Endometrial microvascular endothelial cells (primary cell): ENCODE data around the gene DHRS7. TPM values are rescaled to one million over a fixed set of nuclear protein-coding genes. Genes with fewer than 3 reads are reported as not detected.
"Not testable (repeated sequence)": the region's sequence is repeated elsewhere in the genome, so short reads cannot be mapped to it uniquely, and the experiment has no call there.

ENCODE experiments used
- in situ Hi-C: cut with HindIII; loops from 2 replicates; pipeline ENCODE4 v1.10.0; 2017; ENCODE audit warnings: low sequenced_read_pairs, low pct_unique_long_range_greater_than_20kb; ENCODE audit errors: inconsistent ontology term
- total RNA-seq: library from RNA; depleted of rRNA; stranded (reverse); fragments of >200 nt; gene quantifications from one replicate; pipeline ENCODE4 v1.2.3, GENCODE V29; 2015; ENCODE audit errors: inconsistent ontology term

The DHRS7 gene
- total RNA-seq, 1 donor from 2014 or later: 53.1 TPM

GRCh38 chr14:60160422-60160821 is 4.8 kb downstream of the DHRS7 start:
- in situ Hi-C loops: no loop called here

GRCh38 chr14:60154671-60155070 is 10.5 kb downstream of the DHRS7 start:
- in situ Hi-C loops: no loop called here

DNA sequence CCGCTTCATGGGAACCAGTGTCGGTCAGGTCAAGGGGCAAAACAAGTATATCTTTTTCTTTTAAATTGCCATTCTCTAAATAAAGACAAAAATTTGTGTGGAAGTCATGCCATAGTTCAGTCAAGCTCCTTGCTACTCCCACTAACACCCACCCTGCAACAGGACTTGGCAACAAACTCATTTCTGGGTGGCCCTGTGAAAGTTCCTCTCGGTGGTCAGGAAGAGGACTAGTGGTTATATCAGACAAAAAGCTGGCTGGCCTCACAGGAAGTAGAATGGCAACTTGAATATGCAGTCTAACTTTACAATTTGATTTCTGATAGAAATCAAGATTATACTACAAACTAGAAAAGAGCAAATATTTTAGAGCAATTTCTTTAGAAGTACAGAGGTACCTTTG is 11.2 kb downstream of the DHRS7 start:
- in situ Hi-C loops: no loop called here

DNA sequence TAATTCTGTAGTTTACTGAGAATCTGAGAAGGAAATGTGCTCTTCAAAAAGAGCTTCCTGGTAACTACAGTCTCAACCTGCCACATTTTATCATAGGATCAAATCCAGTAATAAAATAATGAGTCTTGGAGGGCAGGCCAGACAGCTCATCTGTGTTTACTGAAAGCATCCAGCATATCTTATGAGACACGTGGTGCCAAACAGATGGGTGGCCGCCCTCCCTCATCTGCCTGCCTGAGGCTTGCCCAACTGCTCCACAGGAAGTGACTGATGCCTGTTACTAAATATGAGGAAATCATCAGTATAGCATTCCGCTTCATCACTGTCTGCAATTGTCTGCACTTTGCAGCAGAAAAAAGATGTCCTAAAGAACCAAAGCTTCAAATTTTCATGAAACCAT is 13.5 kb downstream of the DHRS7 start:
- in situ Hi-C loops: no loop called here

DNA sequence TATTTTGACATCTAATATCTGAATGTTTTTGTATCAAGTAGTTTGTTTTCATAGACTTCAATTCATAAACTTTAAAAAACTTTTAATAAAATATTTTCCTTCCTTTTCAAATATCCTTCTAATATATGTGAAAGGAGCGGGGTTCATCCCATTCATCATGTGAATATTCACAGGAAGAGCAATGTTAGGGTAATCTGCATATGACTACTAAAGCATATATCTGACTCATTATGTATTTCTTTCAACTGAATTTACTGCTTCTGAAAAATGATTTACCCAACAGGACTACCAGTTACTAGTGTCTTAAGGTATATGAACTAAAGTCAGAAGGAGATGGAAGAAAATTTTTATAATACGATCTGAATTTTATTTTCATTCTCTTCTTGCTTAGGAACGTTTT is 30.5 kb downstream of the DHRS7 start:
- in situ Hi-C loops: no loop called here

- in situ Hi-C loops: no loop called here
Observed at GRCh38 chr14:60133487-60133886, 31.7 kb downstream of the DHRS7 start.

GRCh38 chr14:60125918-60126317 is 39.3 kb downstream of the DHRS7 start:
- in situ Hi-C loops: no loop called here

DNA sequence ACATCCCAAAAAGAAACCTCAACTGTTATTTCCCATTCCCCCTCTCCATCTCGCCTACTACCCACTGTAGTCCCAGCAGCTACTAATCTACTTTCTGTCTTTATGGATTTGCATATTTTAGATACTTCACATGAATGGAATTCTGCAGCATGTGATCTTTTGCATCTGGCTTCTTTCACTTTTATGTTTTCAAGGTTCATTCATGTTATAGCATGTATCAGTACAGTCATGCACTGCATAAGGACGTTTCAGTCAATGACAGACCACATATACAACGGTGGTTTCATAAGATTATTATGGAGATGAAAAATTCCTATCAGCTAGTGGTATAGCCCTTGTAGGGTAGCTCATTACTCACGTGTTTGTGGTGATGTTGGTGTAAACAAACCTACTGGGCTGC is 49.0 kb downstream of the DHRS7 start:
- in situ Hi-C loops: no loop called here

GRCh38 chr14:60114881-60115280 is 50.3 kb downstream of the DHRS7 start:
- in situ Hi-C loops: no loop called here

DNA sequence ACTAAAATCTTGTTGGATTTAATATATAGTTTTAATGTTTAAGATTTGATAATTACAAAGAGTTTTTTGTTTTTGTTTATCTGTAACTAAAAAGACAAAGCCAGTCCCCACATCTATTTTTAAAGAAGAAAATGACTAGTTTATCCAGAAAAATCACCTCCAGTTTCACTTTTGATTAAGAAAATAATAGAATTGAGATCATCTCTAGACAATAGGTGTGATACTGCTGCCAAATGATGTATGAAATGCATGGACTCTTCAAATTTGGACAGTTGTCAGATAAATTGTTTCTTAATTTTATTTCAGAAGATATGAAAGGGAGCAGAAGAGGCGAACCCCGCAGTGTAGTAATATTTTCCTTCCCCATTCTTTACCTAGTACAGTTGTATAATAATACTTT is 53.5 kb downstream of the DHRS7 start:
- in situ Hi-C loops: no loop called here

GRCh38 chr14:60107477-60107876 is 57.7 kb downstream of the DHRS7 start:
- in situ Hi-C loops: no loop called here

DNA sequence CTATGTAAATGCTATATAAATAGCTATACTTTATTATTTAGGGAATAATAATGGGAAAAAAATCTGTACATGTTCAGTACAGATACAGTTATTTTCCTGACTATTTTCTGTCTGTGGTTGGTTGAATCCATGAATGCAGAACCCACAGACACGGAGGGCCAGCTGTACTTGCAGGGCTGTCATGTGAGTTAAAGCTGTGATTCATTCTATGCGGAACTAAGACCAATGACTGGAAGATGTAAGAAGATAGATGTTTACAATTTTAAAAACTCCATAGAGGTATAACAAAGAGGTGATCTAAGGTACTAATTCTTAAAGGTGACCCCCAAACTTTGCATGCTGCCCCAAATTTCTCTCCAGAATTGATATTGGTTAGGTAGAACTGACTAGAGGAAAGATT is 58.9 kb downstream of the DHRS7 start:
- in situ Hi-C loops: no loop called here

DNA sequence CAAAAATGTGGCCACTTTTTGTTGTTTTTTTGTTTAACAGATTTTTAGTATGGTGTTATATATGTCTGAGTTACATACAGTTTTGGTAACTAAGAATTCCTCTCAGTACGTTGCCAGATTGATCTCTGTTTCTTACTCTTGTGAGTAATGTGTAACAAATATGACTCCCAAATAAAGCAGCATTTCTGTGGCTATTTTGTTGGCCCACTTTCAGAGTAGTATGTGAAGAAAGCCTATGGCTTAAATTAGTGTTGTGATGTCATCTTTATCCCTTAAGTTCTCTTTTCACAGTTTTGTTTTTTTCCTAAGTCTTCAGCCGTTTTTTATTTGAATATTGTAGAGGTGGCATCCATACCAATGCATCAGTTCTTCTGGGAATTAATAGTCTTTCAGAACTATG is 62.8 kb downstream of the DHRS7 start:
- in situ Hi-C loops: no loop called here

- in situ Hi-C loops: no loop called here
Observed at GRCh38 chr14:60101786-60102185, 63.4 kb downstream of the DHRS7 start.

- in situ Hi-C loops: not testable (repeated sequence)
Observed at GRCh38 chr14:60099855-60100254, 65.3 kb downstream of the DHRS7 start.

DNA sequence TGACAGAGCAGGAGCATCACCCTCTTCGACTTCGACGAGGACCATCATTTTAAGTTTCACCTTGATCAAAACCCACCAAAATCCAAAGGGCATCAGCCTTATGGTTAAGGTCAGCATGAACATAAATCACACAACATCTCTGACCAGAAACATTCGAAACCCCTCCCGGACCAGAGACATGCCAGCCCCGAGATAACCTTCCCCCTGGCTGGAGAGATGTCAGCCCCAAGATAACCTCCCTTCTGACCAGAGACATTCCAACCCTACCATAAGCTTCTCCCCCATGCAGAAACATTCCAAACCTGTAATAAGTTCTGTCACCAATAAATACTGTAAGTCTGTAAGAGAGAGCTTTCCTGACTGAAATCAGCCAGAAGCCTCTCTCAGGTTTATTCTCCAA is 67.2 kb downstream of the DHRS7 start:
- in situ Hi-C loops: no loop called here

- in situ Hi-C loops: no loop called here
Observed at GRCh38 chr14:60095781-60096450, 69.3 kb downstream of the DHRS7 start.

- in situ Hi-C loops: no loop called here
Observed at GRCh38 chr14:60095231-60095630, 70.0 kb downstream of the DHRS7 start.

DNA sequence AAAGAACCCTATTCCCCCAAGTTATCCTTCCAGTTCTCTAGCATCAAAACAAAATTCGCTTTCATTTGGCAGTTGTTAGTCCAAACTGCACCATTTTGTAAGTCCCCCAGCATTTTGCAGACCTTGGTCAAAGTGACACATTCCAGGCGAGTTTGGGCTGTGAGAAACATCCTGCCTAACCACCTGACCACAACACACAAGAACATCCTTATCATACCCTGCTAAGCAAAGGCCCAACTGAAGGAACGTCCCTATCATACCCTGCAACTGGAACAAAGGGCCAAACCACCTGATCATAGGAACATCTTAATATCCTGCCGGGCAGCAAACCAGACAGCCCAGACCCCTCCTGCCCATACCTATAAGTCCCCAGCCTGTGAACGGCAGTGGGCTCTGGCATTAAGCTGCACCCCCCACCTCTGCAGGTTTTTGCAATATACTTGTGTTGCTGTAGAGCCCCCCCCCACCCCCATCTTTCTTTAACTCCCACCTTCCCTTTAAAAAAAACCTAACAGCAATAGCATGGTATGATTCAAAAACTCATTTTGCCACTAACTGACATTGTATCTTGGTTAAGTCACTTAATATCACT is 70.8 kb downstream of the DHRS7 start:
- in situ Hi-C loops: no loop called here
